ENCODE data around the gene CCT3. TPM values are rescaled to one million over a fixed set of nuclear protein-coding genes. Genes with fewer than 3 reads are reported as not detected.

Gene CCT3
- total RNA-seq, 2 experiments from 2014 or later, result 379 to 388 TPM

DNA sequence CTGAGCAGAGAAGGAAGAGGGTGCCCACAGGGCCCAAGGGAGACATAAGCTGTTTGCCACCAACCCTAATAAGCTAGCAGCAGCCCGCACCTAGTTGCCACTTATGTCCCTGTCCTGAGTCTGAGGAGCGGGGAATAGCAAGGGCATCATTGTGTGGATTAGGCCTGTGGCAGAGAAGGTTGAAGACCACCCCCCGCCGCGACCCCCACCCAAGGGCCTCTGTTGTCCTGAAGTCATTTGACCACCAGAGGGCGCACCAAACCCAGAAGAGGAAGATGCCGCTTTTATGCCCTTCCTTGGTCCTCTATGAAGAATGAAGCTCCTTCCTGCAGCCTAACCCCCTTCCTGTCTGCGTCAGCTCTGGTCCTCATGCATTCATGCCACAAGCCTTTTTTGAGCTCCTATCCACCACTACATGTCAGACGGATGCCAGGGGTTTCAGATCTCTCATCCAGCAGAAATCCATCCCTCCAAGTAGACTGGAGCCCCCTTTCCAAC is 47.5 kb upstream of the CCT3 start:
- intact Hi-C loops (cut with micrococcal nuclease), result loop anchor here (1.0 to 5.0 kb wide), 2 partner anchors 59 to 222 kb away; no protein-coding TSS in a partner anchor
- TF ChIP-seq, protein P1, sequence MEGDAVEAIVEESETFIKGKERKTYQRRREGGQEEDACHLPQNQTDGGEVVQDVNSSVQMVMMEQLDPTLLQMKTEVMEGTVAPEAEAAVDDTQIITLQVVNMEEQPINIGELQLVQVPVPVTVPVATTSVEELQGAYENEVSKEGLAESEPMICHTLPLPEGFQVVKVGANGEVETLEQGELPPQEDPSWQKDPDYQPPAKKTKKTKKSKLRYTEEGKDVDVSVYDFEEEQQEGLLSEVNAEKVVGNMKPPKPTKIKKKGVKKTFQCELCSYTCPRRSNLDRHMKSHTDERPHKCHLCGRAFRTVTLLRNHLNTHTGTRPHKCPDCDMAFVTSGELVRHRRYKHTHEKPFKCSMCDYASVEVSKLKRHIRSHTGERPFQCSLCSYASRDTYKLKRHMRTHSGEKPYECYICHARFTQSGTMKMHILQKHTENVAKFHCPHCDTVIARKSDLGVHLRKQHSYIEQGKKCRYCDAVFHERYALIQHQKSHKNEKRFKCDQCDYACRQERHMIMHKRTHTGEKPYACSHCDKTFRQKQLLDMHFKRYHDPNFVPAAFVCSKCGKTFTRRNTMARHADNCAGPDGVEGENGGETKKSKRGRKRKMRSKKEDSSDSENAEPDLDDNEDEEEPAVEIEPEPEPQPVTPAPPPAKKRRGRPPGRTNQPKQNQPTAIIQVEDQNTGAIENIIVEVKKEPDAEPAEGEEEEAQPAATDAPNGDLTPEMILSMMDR (IDR thresholded peaks at IDR 0.05), result peak; percentile 99
- no peak overlapping the region for H3K4me3 Mint-ChIP-seq
- CTCF ChIA-PET, result interaction anchor here (0.6 to 8.6 kb wide), 83 partner anchors 8 to 452 kb away, joined by 3 to 420 read pairs (median 6); partner anchors contain the start of genes BCAN, GPATCH4, HAPLN2 and RHBG
- no peaks in the 10 kb centered on the region for H3K36me3 Mint-ChIP-seq (ENCODE audit: low read depth)
- H3K9me3 Mint-ChIP-seq, result no peaks in the 10 kb centered on the region
- ATAC-seq, result peak; percentile 81
- H3K27ac Mint-ChIP-seq, result no peak overlapping the region
- peak; percentile 86 for DNase-seq
- H3K27me3 Mint-ChIP-seq, result peaks cover 33% of the 10 kb centered on the region
- POLR2A ChIA-PET, result interaction anchor here (0.7 to 1.9 kb wide), 10 partner anchors 15 to 227 kb away, joined by 3 to 10 read pairs (median 4); no protein-coding TSS in a partner anchor
- peaks cover 4% of the 10 kb centered on the region for H3K4me1 Mint-ChIP-seq (ENCODE audit: low read depth)

DNA sequence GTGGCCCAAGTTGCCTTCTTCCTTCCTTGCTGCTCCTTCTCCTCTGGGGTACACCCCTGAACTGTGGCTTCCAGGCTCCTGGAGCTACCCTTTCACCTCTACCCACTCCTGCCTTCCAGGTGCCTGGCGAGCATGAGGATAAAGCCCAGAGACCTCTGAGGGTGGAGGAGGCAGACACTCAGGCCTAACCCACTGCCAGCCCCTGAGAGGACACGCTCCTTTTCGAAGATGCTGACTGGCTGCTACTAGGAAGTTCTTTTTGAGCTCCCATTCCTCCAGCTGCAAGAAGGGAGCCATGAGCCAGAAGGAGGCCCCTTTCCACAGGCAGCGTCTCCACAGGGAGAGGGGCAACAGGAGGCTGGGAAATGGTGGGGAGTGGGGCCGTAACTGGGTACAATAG is 46.6 kb upstream of the CCT3 start:
- H3K4me1 Mint-ChIP-seq (ENCODE audit: low read depth), result peaks cover 4% of the 10 kb centered on the region
- CTCF ChIA-PET, result interaction anchor here (1.2 to 8.6 kb wide), 22 partner anchors 12 to 258 kb away, joined by 3 to 420 read pairs (median 22); partner anchors contain the start of genes BCAN, HAPLN2 and RHBG
- intact Hi-C loops (cut with micrococcal nuclease), result loop anchor here (1.0 to 5.0 kb wide), 2 partner anchors 60 to 223 kb away; no protein-coding TSS in a partner anchor
- TF ChIP-seq, protein P1 (IDR thresholded peaks at IDR 0.05), result no peak
- H3K27me3 Mint-ChIP-seq, result peaks cover 26% of the 10 kb centered on the region
- no peak overlapping the region for H3K27ac Mint-ChIP-seq
- no peaks in the 10 kb centered on the region for H3K36me3 Mint-ChIP-seq (ENCODE audit: low read depth)
- POLR2A ChIA-PET, result interaction anchor here (0.8 to 1.6 kb wide), 3 partner anchors 28 to 238 kb away, joined by 3 to 6 read pairs (median 4); no protein-coding TSS in a partner anchor
- H3K9me3 Mint-ChIP-seq, result no peaks in the 10 kb centered on the region
- no peak for ATAC-seq
- DNase-seq, result no peak
- no peak overlapping the region for H3K4me3 Mint-ChIP-seq

DNA sequence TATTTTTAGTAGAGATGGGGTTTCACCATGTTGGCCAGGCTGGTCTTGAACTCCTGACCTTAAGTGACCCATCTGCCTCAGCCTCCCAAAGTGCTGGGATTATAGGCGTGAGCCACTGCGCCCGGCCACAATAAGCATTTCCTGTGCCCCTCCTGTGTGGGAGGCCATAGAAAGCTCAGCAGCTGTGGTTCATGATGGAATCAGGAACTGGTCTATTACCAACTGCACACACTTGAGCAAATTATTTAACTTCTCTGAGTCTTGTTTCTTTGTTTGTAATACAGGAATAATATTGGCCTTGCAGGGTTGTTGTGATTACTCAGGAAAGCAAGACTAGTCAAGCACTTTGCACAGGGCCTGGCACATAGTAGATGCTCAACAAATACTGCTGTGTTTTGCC is 45.9 kb upstream of the CCT3 start:
- no peaks in the 10 kb centered on the region for H3K36me3 Mint-ChIP-seq (ENCODE audit: low read depth)
- DNase-seq (no peak), ATAC-seq (no peak)
- ChIA-PET POLR2A (interaction anchor here (0.8 to 1.6 kb wide), 2 partner anchors 62 to 239 kb away, joined by 3 to 6 read pairs; no protein-coding TSS in a partner anchor), CTCF (interaction anchor here (1.5 to 8.6 kb wide), 10 partner anchors 12 to 259 kb away, joined by 3 to 420 read pairs (median 72); partner anchors contain the start of genes BCAN and RHBG)
- TF ChIP-seq, protein P1 (IDR thresholded peaks at IDR 0.05), result no peak
- no peak overlapping the region for H3K4me3 Mint-ChIP-seq
- intact Hi-C loops (cut with micrococcal nuclease), result no loop called here
- H3K9me3 Mint-ChIP-seq, result no peaks in the 10 kb centered on the region
- H3K27ac Mint-ChIP-seq, result no peak overlapping the region
- H3K4me1 Mint-ChIP-seq (ENCODE audit: low read depth), result peaks cover 4% of the 10 kb centered on the region
- H3K27me3 Mint-ChIP-seq, result peaks cover 21% of the 10 kb centered on the region

DNA sequence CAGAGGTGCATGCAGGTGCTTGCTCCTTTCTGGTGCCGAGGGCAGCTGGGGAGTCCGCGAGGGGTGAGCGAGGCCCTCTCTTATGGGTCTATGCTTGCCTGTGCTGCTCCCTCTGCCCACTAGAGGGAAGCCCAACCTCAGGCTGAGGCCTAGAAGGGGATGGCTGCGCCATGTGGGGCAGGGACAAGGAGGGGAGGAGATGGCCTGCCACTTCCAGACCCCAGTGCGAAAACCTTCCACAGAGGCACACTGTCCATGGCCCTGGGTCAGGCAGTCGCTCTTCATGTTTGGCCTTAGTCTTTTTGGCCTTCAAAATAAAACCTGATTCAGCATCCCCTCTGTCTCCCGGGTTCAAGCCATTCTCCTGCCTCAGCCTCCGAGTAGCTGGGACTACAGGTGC is 44.9 kb upstream of the CCT3 start:
- H3K27me3 Mint-ChIP-seq, result peaks cover 14% of the 10 kb centered on the region
- ATAC-seq (peak; percentile 92), DNase-seq (peak; percentile 79)
- CTCF ChIA-PET, result interaction anchor here (0.6 to 8.6 kb wide), 12 partner anchors 12 to 241 kb away, joined by 3 to 420 read pairs (median 22); partner anchors contain the start of gene RHBG
- H3K36me3 Mint-ChIP-seq (ENCODE audit: low read depth), result no peaks in the 10 kb centered on the region
- intact Hi-C loops (cut with micrococcal nuclease), result no loop called here
- H3K27ac Mint-ChIP-seq, result no peak overlapping the region
- peaks cover 4% of the 10 kb centered on the region for H3K4me1 Mint-ChIP-seq (ENCODE audit: low read depth)
- no peaks in the 10 kb centered on the region for H3K9me3 Mint-ChIP-seq
- POLR2A ChIA-PET, result interaction anchor here (1.6 kb wide), 1 partner anchor 63 kb away, joined by 6 read pairs; no protein-coding TSS in a partner anchor
- H3K4me3 Mint-ChIP-seq, result no peak overlapping the region
- TF ChIP-seq, protein P1 (IDR thresholded peaks at IDR 0.05), result peak; percentile 82

DNA sequence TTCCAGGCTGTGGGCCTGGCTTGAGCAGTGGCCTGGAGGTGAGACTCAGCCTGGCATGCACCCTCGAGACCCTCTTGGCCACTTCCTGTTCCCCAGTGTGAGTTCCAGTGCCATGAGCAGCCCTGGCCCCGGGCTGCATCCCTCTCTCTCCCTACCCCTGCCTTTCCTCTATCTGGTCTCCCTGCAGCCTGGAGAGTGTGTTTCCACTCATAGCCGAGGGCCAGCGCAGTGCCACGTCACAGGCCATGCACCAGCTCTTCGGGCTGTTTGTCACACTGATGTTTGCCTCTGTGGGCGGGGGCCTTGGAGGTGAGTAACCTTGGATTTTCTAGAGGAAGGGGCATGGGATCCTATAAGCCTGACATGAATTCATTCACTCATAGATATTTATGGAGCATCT is 44.5 kb upstream of the CCT3 start:
- H3K27me3 Mint-ChIP-seq, result peaks cover 11% of the 10 kb centered on the region
- no peak overlapping the region for H3K27ac Mint-ChIP-seq
- no peaks in the 10 kb centered on the region for H3K36me3 Mint-ChIP-seq (ENCODE audit: low read depth)
- DNase-seq, result no peak
- TF ChIP-seq, protein P1 (IDR thresholded peaks at IDR 0.05), result no peak
- intact Hi-C loops (cut with micrococcal nuclease), result no loop called here
- H3K4me3 Mint-ChIP-seq, result no peak overlapping the region
- peaks cover 4% of the 10 kb centered on the region for H3K4me1 Mint-ChIP-seq (ENCODE audit: low read depth)
- CTCF ChIA-PET, result interaction anchor here (0.6 to 8.6 kb wide), 9 partner anchors 11 to 241 kb away, joined by 3 to 420 read pairs (median 4); partner anchors contain the start of gene RHBG
- POLR2A ChIA-PET, result no interaction called here
- no peaks in the 10 kb centered on the region for H3K9me3 Mint-ChIP-seq
- ATAC-seq, result no peak
